Type B pancreatic cell (in vitro differentiated cells): ENCODE measurements around the gene LAMTOR1. TPM values are rescaled to one million over a fixed set of nuclear protein-coding genes. Genes with fewer than 3 reads are reported as not detected.

Experiments
- DNase-seq: peaks from one replicate; pipeline ENCODE4 v3.0.0; 2021; ENCODE audit warnings: mixed read lengths; ENCODE audit not compliant: unreplicated experiment; ENCODE audit errors: extremely low spot score
- H3K27ac Mint-ChIP-seq: 2 replicates; pipeline ENCODE4 v1.8.0; 2021; ENCODE audit warnings: mild to moderate bottlenecking, mixed read lengths
- H3K27me3 Mint-ChIP-seq: 2 replicates; pipeline ENCODE4 v1.8.0; 2021; ENCODE audit warnings: mixed read lengths
- H3K36me3 Mint-ChIP-seq: 2 replicates; pipeline ENCODE4 v1.8.0; 2021; ENCODE audit warnings: mixed read lengths
- H3K4me1 Mint-ChIP-seq: one replicate; pipeline ENCODE4 v1.8.0; 2021; ENCODE audit warnings: mixed read lengths; ENCODE audit not compliant: unreplicated experiment
- H3K4me3 Mint-ChIP-seq: 2 replicates; pipeline ENCODE4 v1.8.0; 2021; ENCODE audit warnings: mild to moderate bottlenecking, mixed read lengths
- H3K9me3 Mint-ChIP-seq: 2 replicates; pipeline ENCODE4 v1.8.0; 2021; ENCODE audit warnings: mixed read lengths
- CTCF ChIP-seq: fragments of 200-600 bp; sonication (generic); conservative IDR thresholded peaks from 2 replicates; pipeline ENCODE4 v1.5.0; 2021; ENCODE audit warnings: antibody characterized with exemption, mild to moderate bottlenecking
- total RNA-seq: library from RNA; stranded (reverse); gene quantifications from 2 replicates; pipeline ENCODE4 v1.2.1, GENCODE V29; 2021; ENCODE audit warnings: low replicate concordance

The LAMTOR1 gene
- total RNA-seq, 1 donor from 2014 or later: 73.0 TPM

- TF ChIP-seq CTCF: no peak
- peaks cover 21% of the 10 kb centered on the region for H3K4me1 Mint-ChIP-seq
- no peak for DNase-seq
- H3K36me3 Mint-ChIP-seq: no peaks in the 10 kb centered on the region
- peaks cover 7% of the 10 kb centered on the region for H3K27me3 Mint-ChIP-seq
- no peak overlapping the region for H3K4me3 Mint-ChIP-seq
- peak overlapping the region; percentile 2 for H3K27ac Mint-ChIP-seq
- H3K9me3 Mint-ChIP-seq: no peaks in the 10 kb centered on the region
These were observed 13.1 kb upstream of the LAMTOR1 start for GRCh38 chr11:72116019-72116755.

GRCh38 chr11:72114570-72114969 lies 11.5 kb upstream of the LAMTOR1 start:
- Mint-ChIP-seq H3K27me3 (peaks cover 7% of the 10 kb centered on the region), H3K4me1 (peaks cover 21% of the 10 kb centered on the region), H3K36me3 (peaks cover 5% of the 10 kb centered on the region), H3K27ac (peak overlapping the region; percentile 12), H3K4me3 (no peak overlapping the region), H3K9me3 (no peaks in the 10 kb centered on the region)
- no peak for TF ChIP-seq CTCF
- DNase-seq: no peak

GRCh38 chr11:72112978-72113808 lies 10.1 kb upstream of the LAMTOR1 start:
- H3K4me1 Mint-ChIP-seq: peaks cover 12% of the 10 kb centered on the region
- H3K27ac Mint-ChIP-seq: peak overlapping the region; percentile 100
- no peaks in the 10 kb centered on the region for H3K9me3 Mint-ChIP-seq
- TF ChIP-seq CTCF: no peak
- H3K27me3 Mint-ChIP-seq: peaks cover 7% of the 10 kb centered on the region
- H3K4me3 Mint-ChIP-seq: peak overlapping the region; percentile 95
- H3K36me3 Mint-ChIP-seq: peaks cover 5% of the 10 kb centered on the region
- DNase-seq: no peak

- no peak for TF ChIP-seq CTCF
- Mint-ChIP-seq H3K4me3 (peak within 1 kb of the TSS; percentile 95), H3K36me3 (peaks cover 5% of the 10 kb centered on the region), H3K27ac (peak within 1 kb of the TSS; percentile 100), H3K27me3 (peaks cover 7% of the 10 kb centered on the region), H3K4me1 (peaks cover 11% of the 10 kb centered on the region), H3K9me3 (no peaks in the 10 kb centered on the region)
- peak; percentile 96 for DNase-seq
These were observed 9.3 kb upstream of the LAMTOR1 start, which contains the start of gene ANAPC15 for GRCh38 chr11:72112143-72112977. Gene ANAPC15, minus strand, starts transcription at chr11:72112695. Its CDS starts 1,419 bp downstream, at chr11:72111276.
